ENCODE data around the gene VPS33A. TPM values are rescaled to one million over a fixed set of nuclear protein-coding genes. Genes with fewer than 3 reads are reported as not detected.
"Not testable (repeated sequence)": the region's sequence is repeated elsewhere in the genome, so short reads cannot be mapped to it uniquely, and the experiment has no call there.

VPS33A gene
- total RNA-seq, 1 experiment from 2014 or later, result 37.6 TPM

DNA sequence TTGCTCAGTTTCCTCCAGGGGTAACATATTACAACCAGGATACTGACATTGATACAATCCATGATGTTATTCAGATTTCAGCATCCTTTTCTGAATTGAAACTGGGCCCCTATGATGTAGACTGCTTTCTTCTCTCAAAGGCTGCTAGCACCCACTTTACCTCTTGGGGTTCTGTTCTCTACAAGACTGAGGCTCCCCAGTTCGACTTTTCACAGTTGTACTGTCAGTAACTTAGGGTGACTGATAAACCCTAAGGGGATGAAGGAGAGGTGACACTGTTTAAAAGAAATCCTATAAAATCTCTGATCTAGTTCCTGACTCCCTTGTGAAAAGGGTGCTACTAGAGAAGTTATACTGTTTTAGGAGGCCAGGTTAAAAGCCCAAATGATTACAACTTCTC lies 818 bp downstream of the VPS33A start:
- Mint-ChIP-seq H3K27ac (no peak overlapping the region; the same call in 1 of the 2 replicates), H3K36me3 (peaks cover 18% of the 10 kb centered on the region), H3K9me3 (no peaks in the 10 kb centered on the region), H3K4me3 (peak overlapping the region; percentile 97), H3K4me1 (0 out of 2 replicates have a peak, but pooled peaks cover 3% of the 10 kb centered on the region), H3K27me3 (ENCODE audit: low read depth) (peaks cover 3% of the 10 kb centered on the region; the same call in 1 of the 2 replicates)
- DNase-seq (ENCODE audit: low spot score), result no peak
- ChIA-PET POLR2A (no interaction called here), CTCF (no interaction called here)
- TF ChIP-seq, protein P1, sequence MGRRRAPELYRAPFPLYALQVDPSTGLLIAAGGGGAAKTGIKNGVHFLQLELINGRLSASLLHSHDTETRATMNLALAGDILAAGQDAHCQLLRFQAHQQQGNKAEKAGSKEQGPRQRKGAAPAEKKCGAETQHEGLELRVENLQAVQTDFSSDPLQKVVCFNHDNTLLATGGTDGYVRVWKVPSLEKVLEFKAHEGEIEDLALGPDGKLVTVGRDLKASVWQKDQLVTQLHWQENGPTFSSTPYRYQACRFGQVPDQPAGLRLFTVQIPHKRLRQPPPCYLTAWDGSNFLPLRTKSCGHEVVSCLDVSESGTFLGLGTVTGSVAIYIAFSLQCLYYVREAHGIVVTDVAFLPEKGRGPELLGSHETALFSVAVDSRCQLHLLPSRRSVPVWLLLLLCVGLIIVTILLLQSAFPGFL (CRISPR knock-in tag; IDR thresholded peaks at IDR 0.05; ENCODE audit: borderline replicate concordance), result no peak
- TF ChIP-seq TEAD4 (CRISPR knock-in tag; IDR thresholded peaks at IDR 0.05), result no peak
- TF ChIP-seq, protein P2, sequence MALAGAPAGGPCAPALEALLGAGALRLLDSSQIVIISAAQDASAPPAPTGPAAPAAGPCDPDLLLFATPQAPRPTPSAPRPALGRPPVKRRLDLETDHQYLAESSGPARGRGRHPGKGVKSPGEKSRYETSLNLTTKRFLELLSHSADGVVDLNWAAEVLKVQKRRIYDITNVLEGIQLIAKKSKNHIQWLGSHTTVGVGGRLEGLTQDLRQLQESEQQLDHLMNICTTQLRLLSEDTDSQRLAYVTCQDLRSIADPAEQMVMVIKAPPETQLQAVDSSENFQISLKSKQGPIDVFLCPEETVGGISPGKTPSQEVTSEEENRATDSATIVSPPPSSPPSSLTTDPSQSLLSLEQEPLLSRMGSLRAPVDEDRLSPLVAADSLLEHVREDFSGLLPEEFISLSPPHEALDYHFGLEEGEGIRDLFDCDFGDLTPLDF (CRISPR knock-in tag; IDR thresholded peaks at IDR 0.05), result no peak
- no peak for TF ChIP-seq ZNF423 (CRISPR knock-in tag; IDR thresholded peaks at IDR 0.05)
- TF ChIP-seq, protein P3, sequence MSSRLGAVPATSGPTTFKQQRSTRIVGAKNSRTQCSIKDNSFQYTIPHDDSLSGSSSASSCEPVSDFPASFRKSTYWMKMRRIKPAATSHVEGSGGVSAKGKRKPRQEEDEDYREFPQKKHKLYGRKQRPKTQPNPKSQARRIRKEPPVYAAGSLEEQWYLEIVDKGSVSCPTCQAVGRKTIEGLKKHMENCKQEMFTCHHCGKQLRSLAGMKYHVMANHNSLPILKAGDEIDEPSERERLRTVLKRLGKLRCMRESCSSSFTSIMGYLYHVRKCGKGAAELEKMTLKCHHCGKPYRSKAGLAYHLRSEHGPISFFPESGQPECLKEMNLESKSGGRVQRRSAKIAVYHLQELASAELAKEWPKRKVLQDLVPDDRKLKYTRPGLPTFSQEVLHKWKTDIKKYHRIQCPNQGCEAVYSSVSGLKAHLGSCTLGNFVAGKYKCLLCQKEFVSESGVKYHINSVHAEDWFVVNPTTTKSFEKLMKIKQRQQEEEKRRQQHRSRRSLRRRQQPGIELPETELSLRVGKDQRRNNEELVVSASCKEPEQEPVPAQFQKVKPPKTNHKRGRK (CRISPR knock-in tag; IDR thresholded peaks at IDR 0.05; ENCODE audit: borderline replicate concordance), result no peak
- TF ChIP-seq IRF1 (CRISPR knock-in tag; IDR thresholded peaks at IDR 0.05), result no peak
- TF ChIP-seq, protein P4, sequence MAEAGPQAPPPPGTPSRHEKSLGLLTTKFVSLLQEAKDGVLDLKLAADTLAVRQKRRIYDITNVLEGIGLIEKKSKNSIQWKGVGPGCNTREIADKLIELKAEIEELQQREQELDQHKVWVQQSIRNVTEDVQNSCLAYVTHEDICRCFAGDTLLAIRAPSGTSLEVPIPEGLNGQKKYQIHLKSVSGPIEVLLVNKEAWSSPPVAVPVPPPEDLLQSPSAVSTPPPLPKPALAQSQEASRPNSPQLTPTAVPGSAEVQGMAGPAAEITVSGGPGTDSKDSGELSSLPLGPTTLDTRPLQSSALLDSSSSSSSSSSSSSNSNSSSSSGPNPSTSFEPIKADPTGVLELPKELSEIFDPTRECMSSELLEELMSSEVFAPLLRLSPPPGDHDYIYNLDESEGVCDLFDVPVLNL (CRISPR knock-in tag; IDR thresholded peaks at IDR 0.05; ENCODE audit: borderline replicate concordance, low read depth), result no peak
- no peak for TF ChIP-seq AR (CRISPR knock-in tag; IDR thresholded peaks at IDR 0.05)
- no peak for TF ChIP-seq NFE2L1 (CRISPR knock-in tag; IDR thresholded peaks at IDR 0.05)
- no peak for TF ChIP-seq TCF7 (CRISPR knock-in tag; IDR thresholded peaks at IDR 0.05; ENCODE audit: low read depth)
- no peak for TF ChIP-seq ZBTB43 (CRISPR knock-in tag; IDR thresholded peaks at IDR 0.05)
- no peak for TF ChIP-seq ZBTB21 (CRISPR knock-in tag; IDR thresholded peaks at IDR 0.05; ENCODE audit: borderline replicate concordance)
- TF ChIP-seq ZNF396 (CRISPR knock-in tag; IDR thresholded peaks at IDR 0.05; ENCODE audit: borderline replicate concordance), result no peak
- TF ChIP-seq CBFB (CRISPR knock-in tag; IDR thresholded peaks at IDR 0.05; ENCODE audit: low read depth), result no peak
- no peak for ATAC-seq

DNA sequence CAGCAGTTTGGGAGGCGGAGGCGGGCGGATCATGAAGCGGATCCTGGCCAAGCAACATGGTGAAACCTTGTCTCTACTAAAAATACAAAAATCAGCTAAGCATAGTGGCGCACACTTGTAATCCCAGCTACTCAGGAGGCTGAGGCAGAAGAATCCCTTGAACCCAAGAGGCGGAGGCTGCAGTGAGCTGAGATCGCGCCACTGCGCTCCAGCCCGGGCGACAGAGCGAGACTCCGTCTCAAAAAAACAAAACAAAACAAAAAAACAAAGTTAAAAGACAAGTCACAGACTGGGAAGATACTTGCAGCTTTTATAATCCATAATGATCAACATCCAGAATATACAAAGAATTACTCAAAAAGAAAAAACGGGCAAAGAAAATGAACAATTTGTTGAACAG lies 5.6 kb downstream of the VPS33A start:
- POLR2A ChIA-PET, H3K9me3 Mint-ChIP-seq, CTCF ChIA-PET: not testable (repeated sequence)

GRCh38 chr12:122258939-122259338 lies 7.4 kb downstream of the VPS33A start:
- H3K36me3 Mint-ChIP-seq, result peaks cover 38% of the 10 kb centered on the region
- H3K4me3 Mint-ChIP-seq; H3K27me3 Mint-ChIP-seq (ENCODE audit: low read depth); H3K9me3 Mint-ChIP-seq; H3K4me1 Mint-ChIP-seq; H3K27ac Mint-ChIP-seq; ATAC-seq; DNase-seq (ENCODE audit: low spot score); CTCF ChIA-PET: not testable (repeated sequence)
- POLR2A ChIA-PET, result interaction anchor here (1.0 kb wide), 1 partner anchor 33 kb away, joined by 4 read pairs; the partner anchor contains the start of gene DIABLO

More for the DNA sequence above, 5.6 kb downstream of the VPS33A start:
- not testable (repeated sequence) for DNase-seq (ENCODE audit: low spot score); H3K27ac Mint-ChIP-seq; H3K4me3 Mint-ChIP-seq; H3K4me1 Mint-ChIP-seq; ATAC-seq; H3K27me3 Mint-ChIP-seq (ENCODE audit: low read depth)
- peaks cover 38% of the 10 kb centered on the region for H3K36me3 Mint-ChIP-seq

DNA sequence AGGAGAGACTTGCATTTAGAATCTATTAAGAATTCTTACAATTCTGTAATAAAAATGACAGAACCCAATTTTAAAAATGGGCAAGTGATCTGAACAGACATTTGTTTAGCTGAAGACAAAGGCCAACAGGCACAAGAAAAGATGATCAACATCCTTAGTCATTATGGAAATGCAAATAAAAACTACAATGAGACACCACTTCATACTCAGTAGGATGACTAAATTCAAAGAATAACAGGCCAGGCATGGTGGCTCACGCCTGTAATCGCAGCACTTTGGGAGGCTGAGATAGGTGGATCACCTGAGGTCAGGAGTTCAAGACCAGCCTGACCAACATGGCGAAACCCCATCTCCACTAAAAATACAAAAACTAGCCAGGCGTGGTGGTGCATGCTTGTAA lies 7.8 kb downstream of the VPS33A start:
- ATAC-seq, result not testable (repeated sequence)

More for the DNA sequence above, 7.8 kb downstream of the VPS33A start:
- H3K9me3 Mint-ChIP-seq; H3K27me3 Mint-ChIP-seq (ENCODE audit: low read depth); DNase-seq (ENCODE audit: low spot score); H3K4me1 Mint-ChIP-seq; H3K4me3 Mint-ChIP-seq; H3K27ac Mint-ChIP-seq; CTCF ChIA-PET: not testable (repeated sequence)
- POLR2A ChIA-PET, result interaction anchor here (1.0 kb wide), 1 partner anchor 32 kb away, joined by 4 read pairs; the partner anchor contains the start of gene DIABLO
- peaks cover 35% of the 10 kb centered on the region for H3K36me3 Mint-ChIP-seq
